Middle frontal gyrus (tissue), 1 donor: ENCODE measurements around the gene AURKB.
"Not testable (repeated sequence)": the region's sequence is repeated elsewhere in the genome, so short reads cannot be mapped to it uniquely, and the experiment has no call there.

Experiments
- DNase-seq: peaks from one replicate; pipeline ENCODE4 v3.0.0-alpha.2; 2015; ENCODE audit warnings: low spot score; ENCODE audit errors: extremely low spot score

The AURKB gene

DNA sequence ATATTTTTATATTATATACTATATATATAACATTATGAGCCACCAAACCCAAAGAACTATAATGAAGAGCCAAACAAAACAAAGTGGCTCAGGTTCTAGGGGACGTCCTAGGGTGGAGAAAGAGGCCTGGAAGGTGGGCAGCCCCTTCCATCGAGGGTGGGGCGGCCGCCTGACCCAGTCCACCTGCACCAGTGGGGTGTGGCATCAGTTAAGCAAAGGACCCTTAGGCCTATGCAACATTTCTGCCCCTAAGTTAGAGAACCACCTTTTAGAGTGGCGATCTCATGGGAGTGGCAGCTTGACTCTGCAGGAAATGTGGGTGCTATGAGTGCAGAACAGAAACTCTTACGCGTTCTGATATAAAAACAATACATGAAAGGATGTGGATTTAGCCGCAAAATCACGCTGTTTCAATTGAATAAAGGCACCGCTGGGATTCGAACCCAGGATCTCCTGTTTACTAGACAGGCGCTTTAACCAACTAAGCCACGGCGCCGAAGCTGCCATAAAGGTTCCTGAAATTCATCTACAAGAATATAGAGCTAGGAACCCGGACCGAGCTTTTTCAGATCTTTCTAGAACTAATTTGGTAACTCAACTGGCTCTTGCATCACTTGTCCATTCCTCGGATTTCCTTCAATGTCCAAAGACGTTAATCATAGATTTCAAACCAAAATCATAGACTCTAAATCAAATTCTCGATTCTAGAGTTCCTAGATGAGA lies 15.6 kb upstream of the AURKB start:
- peak; percentile 29 for DNase-seq

DNA sequence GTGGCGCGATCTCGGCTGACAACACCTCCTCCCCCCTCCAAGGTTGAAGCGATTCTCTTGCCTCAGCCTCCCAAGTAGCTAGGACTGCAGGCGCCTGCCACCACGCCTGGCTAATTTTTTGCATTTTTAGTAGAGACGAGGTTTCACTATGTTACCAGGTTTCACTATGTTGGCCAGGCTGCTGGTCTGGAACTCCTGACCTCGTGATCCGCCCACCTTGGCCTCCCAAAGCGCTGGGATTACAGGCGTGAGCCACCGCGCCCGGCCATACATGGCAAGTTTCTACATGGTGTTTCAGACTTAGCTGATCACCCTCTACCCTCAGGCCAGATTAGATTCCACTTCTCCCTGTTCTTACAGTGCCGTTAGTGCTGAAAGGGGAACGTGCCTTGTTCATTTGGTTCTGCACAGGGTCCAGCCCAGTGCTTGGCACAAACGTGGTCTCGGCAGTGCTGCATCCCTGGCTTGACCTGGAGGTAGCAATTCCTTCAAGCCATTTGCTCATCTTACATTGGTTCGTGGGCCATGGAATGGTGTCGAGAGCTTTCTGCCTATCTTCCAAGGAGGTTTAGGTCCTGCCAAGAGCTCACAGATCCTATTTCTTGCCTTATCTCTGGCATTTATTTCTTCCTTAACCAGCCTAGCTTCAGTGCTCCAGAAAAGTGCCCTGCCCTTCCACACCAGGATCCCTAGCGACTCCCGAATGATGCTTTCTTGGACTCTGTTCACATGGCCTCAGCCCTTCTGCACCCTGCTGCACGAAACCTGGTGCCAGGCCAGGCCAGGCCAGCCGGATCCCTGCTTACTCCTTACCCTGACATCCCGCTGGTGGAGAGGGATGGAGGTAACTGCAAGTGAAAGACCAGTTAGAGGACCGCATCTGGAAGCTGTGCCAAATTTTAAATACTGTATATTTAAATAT lies 14.8 kb upstream of the AURKB start:
- DNase-seq = no peak

DNA sequence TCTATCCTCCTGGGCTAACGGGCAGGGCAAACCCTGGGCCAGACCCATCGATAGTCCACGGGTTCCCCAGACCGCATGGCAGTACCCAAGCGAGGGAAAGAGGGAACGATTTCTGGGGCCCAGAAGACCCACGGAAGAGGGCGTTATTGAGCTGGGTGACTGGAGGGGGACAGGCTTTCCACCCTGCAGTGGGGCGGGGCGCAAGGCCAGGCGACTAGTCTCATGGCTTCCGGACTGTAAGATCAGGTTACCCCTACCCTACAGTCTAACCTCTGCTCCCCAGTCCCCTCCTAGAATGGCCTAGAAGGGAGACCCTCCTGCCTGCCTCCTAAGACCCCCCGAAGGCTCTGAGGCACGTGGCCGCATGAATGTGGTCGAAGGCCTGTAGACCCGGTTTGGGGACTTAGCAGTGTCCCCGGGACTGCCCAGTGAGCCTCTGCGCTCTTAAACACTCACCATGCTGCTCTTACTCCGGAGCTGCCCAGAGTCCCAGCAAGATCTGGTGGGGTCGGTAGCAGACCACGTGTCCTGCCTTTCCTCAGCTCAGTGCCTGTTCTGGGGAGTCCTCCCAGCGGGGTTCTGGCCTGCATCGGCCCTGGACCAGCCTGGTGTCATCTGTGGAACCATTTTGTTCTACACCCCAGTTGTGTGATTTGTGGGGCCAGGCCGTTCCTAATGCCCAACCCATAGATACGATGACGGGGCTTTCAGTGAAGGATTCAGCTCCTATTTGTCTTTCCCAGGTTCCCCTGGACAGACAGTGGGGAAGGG lies 13.2 kb upstream of the AURKB start:
- DNase-seq = no peak

DNA sequence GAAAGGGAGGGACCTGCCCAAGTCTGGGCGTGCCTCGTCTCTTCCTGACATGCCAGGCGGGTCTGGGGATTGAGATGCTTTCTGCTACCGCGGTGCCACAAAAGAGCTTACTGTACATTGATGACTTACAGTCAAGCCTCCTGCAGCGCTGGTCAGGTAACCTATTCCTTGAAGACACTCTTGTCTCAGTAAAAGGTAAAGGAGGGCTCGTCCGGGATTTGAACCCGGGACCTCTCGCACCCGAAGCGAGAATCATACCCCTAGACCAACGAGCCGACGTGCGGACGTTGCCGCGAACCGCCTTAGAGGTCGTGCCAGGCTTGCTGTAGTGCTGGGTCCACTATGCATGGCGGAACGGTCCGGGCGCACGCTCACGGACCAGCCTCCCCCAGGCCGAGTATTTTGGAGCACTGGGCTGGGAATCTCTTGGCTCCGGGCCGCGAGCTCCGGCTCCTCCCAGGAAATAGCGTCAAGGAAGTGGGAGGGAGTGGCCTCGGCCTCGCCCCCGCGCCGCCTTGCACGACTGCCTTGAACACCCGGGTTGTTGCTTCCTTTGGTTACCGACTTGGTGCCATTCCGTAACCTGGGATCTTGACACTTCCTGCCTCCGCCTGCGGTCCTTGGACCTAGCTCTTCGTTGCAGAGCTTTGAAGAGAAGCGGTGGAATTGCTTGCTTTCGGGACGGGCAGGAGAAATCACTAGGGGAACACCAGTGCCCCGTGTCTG lies 12.4 kb upstream of the AURKB start:
- DNase-seq = peak; percentile 78

DNA sequence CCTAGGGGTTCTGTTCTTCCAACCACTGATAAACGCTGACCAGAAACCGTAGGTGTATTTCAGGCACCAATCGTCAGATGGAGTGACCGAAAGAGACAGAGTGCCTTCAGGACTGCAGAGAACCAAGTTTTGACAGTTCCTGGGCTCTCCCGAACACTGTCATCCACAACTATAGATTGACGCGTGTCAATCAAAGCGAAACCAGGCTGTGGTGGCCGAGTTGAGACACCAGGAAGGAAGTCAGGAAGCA lies 11.9 kb upstream of the AURKB start:
- DNase-seq = no peak

DNA sequence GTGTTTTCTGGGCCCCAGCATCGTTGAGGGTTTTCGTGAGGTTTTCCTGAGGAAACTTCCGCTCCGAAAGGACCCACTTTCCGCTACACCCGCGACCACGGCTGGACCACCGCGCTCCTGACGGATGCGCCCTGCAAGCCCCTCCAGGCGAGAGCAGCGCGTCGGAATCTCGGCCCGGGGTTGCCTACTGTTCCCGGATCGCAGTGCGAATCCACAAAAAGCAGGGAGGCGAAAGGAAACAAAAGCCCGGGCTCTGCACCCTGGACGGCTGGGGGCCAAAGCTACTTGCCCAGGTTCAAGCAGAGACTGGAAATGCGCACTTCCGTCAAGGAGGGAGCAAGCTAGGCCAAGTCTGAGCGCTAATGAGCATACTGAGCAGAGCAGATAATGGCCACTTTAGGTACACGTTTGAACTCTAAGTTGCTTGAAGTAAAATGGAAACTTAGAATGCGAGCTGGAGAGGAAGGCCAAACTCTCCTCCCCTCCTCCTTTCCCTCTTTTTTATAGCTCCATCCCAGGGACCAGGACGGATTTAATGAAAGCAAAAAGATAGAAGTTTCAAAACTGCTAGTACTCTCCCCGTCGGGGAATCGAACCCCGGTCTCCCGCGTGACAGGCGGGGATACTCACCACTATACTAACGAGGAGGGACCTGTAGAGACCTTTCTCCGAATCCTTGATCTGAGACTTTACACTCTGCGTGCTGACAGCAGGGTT lies 11.4 kb upstream of the AURKB start:
- peak; percentile 86 for DNase-seq

DNA sequence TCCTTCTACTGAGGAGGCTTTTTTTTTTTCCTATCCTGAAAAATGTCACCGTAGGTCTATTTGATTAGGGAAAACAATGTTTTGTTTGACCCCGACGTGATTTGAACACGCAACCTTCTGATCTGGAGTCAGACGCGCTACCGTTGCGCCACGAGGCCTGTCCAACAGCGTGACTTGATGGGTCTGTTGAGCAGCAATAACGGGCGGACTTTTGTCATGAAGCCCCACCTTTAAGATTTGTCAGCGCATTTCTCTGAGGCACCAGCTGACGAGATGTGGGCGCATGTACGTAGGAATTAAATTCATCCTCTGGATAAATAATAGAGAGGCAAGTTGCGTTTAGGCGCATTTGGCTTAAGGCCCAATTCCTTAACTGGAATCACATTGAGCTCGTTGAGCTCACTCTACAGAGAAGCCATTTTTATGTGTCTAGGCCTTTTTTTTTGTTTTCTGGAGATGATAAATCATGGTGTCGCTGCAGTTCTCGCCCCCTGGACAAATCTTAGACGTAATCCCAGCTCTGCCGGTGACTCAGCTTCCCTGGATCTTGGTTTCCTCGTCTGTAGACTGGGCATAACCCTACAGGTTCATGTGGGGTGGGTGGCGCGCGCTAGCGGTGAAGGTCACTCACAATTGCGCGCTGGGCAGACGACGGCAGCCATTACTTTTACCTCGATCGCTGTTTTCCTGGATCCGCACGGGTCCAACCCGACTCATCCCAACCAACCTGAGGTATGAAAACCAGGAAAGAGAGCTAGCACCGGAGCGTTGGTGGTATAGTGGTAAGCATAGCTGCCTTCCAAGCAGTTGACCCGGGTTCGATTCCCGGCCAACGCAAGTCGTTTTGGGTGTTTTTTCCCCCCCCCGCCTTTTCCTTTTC lies 10.6 kb upstream of the AURKB start:
- DNase-seq = peak; percentile 90

DNA sequence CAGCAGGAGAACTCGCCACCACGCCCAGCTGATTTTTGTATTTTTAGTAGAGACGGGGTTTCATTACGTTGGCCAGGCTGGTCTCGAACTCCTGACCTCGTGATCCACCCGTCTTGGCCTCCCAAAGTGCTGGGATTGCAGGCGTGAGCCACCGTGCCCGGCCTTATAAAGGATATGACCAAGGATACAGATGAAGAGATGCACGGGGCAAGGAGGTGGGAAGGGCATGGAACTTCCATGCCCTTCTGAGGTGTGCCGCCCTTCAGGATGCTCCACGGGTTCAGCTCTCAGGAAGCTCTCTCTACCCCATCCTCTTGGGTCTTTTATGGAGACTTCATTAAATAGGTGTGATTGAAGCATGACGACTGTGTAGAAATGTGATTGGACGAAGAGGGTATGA lies 3.6 kb upstream of the AURKB start:
- DNase-seq = not testable (repeated sequence)

DNA sequence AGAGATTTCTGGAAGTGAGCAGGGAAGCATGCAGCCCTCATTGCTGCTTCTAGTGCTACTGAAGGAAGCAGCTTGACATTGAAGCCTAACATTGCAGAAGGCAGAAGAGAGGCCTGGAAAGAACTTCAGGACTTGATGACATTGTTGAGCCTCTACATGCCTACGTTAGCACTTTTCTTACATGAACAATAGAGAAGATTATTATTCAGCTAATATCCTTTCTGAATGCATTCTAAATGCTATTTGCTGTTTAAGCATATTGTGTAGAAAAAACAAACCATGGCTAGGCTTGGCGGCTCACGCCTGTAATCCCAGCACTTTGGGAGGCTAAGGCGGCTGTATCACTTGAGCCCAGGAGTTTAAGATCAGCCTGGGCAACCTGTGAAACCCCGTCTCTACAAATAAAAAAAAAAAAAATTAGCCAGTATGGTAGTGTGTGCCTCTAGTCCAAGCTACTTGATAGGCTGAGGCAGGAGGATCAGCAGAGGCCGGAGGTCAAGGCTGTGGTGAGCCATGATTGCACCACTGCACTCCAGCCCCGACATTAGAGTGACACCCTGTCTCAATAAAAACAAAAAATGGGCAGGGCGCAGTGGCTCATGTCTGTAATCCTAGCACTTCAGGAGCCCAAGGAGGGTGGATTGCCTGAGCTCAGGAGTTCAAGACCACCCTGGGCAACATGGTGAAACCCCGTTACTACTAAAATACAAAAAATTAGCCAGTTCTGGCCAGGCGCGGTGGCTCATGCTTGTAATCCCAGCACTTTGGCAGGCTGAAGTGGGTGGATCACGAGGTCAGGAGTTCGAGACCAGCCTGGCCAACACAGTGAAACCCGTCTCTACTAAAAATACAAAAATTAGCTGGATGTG lies 2.2 kb upstream of the AURKB start:
- no peak for DNase-seq

DNA sequence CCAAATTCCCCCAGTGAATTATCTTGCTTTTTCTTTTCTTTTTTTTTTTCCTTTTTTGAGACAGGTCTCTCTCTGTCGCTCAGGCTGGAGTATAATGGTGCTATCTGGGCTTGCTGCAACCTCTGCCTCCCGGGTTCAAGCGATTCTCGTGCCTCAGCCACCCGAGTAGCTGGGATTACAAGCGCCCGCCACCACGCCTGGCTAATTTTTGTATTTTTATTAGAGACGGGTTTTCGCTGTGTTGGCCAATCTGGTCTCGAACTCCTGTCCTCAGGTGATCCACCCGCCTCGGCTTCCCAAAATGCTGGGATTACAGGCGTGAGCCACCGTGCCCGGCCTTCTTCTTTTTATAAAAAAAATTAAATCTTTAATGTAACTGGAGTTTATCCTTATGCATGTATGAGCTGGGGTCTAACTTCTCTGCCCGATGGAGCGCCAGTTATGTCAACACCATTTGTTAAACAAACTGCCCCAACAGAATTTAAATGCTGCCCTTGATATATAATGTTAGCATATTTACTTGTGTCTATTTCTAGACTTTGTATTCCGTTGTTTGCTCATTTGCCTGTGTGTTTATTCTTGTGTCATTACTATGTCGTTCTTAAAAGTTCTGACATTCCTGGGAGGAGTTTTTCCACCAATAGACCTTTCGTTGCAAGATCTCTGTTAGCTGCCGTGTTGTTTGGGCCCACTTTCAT lies 535 bp upstream of the AURKB start:
- DNase-seq = no peak

DNA sequence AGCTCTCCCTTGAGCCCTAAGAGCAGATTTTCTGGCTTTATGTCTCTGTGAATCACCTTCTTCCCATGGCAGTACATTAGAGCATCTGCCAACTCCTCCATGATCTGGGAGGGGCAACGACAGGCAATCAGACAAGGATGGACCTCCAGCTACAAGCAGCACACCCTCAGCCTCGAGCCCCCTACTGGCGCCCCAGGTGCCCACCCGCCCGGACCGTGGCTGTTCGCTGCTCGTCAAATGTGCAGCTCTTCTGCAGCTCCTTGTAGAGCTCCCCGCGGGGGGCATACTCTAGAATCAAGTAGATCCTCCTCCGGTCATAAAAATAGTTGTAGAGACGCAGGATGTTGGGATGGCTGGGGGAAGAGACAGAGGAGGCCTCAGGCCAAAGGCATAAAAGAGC lies 3.8 kb downstream of the AURKB start:
- no peak for DNase-seq

DNA sequence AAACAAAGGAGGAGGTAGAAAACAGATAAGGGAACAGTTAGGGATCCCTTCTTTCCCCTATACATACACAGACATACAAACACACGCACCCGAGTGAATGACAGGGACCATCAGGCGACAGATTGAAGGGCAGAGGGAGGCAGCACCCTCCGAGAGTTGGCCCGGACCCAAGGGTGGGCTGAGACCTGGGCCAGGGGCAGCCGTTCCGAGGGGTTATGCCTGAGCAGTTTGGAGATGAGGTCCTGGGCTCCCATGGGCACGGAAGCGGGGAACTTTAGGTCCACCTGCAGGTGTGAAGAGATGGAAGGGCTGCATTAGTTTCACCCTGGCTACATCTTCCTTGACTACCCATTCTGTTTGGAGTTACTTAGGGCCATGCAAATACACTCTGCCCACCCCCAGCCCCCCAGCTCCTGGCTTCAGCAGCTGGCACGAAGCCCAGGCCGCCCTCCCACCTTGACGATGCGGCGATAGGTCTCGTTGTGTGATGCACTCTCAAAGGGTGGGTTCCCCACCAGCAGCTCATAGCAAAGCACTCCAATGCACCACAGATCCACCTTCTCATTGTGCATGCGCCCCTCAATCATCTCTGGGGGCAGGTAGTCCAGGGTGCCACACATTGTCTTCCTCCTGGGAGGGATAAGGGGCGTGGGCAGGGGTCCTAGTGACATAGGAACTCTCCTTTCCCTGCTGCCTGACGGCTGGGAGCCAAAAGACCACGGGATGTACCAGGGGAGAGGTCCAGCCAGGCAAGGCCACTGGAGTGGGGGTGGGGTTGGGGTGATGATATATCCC lies 5.4 kb downstream of the AURKB start:
- no peak for DNase-seq

DNA sequence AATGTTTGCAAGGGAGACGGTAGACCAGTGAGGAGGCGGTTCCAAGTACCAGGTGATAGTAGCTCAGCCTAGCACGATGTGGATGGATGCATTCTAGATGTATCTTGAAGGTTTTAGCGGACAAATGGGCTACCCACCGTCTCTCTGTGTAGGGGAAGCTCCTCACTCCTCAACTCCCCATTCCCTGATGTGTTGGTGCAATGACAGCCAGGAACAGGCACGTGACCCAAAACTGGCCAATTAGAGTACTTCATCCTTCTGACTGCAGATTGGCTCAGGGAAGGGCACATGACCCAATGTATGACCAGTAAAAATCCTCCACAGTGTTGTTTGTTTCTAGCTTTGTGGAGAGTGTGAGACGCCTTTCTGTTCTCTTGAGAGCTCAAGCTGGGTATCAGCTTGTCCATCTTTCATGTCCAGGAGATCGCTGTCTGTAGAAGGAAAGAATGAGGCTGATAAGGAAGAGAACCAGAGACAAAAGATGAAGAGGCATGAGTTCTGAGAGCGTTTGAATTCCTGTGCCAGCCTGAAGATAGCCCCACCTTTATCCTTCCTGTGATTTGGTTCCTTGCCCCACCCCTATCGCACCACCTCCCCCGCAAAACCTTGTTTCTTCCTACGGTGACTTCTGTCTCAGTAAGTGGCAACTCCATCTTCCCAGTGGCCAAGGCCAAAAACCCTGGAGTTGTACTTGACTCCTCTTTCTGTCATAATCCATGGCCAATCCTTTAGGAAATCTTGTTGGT lies 18.1 kb downstream of the AURKB start:
- peak; percentile 95 for DNase-seq

DNA sequence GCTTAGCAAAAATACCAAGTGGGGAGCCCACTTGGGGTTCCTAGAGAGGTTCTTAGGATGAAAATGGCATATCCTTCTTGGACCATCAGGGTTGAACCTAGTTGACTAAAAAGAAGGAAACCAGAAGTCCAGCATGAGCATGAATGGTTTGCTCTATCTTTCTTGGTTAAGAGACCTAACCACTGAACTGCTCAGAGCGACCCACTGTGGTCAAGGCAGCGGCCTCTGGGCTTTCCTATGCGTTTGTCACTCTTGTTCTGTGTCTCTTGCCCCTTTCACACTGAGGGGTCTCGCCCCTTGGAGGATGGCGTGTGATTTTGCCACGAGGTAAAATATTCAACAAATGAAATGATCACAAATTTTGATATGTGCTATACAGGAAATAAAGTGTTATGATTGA lies 19.9 kb downstream of the AURKB start:
- no peak for DNase-seq

DNA sequence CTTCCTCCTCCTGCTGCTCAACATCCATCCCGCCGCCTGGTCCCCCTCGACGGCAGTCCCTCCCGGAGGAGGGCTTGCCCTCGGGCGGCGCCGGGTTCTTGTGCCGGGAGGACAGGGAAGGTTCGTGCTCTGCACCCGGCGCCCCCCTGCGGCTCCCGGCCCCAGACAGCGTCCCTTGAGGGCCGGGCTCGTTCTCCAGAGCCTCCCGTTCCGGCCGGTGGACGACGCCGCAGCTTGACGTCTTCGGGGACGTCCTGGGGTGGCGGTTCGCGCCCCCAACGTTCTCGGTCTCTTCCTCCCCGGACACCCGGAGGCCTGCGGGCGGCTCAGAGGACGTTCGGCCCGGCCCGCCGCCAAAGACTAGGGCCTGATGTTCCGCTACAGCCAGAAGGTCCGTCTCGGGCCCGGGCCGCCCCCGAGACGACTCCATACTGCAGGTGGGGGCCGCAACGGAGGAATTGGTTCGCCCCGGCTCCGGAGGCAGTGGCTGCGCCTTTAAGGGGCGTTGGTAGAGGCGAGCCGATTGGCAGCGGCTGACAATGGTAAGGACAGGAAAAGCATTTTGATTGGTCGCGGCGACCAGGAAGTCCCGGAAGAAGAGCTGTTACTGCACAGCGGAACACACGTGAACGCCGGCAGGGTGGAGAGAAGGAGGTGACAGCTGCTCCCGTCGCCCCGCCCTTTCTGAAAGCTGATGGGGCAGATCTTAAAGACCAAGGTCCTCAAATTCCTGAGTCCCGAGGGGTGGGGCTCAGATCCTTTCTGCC lies 20.5 kb downstream of the AURKB start, which contains the start of gene BORCS6:
BORCS6 (minus strand) TSS at position 470 of the 767 bp plus-strand sequence; CDS start at position 430, 40 bp downstream.
- DNase-seq = peak; percentile 92
